SK-N-MC (cell line): ENCODE results near the gene RPUSD4.
"Not testable (repeated sequence)": the region's sequence is repeated elsewhere in the genome, so short reads cannot be mapped to it uniquely, and the experiment has no call there.

Experiments used
- DNase-seq: peaks from one replicate; pipeline ENCODE4 v3.0.0-alpha.2; 2011; ENCODE audit warnings: low read depth, low spot score
- H3K27ac ChIP-seq: fragments of 200-600 bp; sonication (generic); 2 replicates; pipeline ENCODE4 v1.5.1; 2016; ENCODE audit warnings: mixed run types
- H3K36me3 ChIP-seq: fragments of 200-600 bp; sonication (generic); 2 replicates; pipeline ENCODE4 v1.6.1; 2017; ENCODE audit warnings: antibody characterized with exemption, low read length, mixed read lengths; ENCODE audit not compliant: insufficient read depth
- H3K4me3 ChIP-seq: fragments of 200-600 bp; sonication (generic); 2 replicates; pipeline ENCODE4 v1.5.1; 2016
- H3K9ac ChIP-seq: fragments of 200-600 bp; sonication (generic); 2 replicates; pipeline ENCODE4 v1.8.0; 2017; ENCODE audit warnings: mixed run types, mixed read lengths; ENCODE audit not compliant: insufficient read length
- H3K9me3 ChIP-seq: fragments of 200-600 bp; sonication (generic); 2 replicates; pipeline ENCODE4 v1.6.1; 2017; ENCODE audit warnings: low read depth, mild to moderate bottlenecking, antibody characterized with exemption, low read length, moderate library complexity, mixed read lengths
- EZH2 ChIP-seq: fragments of 200-600 bp; sonication (generic); IDR thresholded peaks from one replicate; pipeline ENCODE4 v1.6.1; 2017; ENCODE audit warnings: antibody characterized with exemption
- FOXP2 ChIP-seq: optimal IDR thresholded peaks from 2 replicates; pipeline ENCODE3; 2011; ENCODE audit warnings: mild to moderate bottlenecking, moderate library complexity; ENCODE audit not compliant: insufficient read depth; ENCODE audit errors: extremely low read length, control extremely low read depth
- POLR2AphosphoS5 ChIP-seq: IDR thresholded peaks from 2 replicates; pipeline ENCODE4 v1.6.1; 2012; ENCODE audit warnings: mild to moderate bottlenecking, low read depth, low read length, borderline replicate concordance

Gene RPUSD4, protein sequence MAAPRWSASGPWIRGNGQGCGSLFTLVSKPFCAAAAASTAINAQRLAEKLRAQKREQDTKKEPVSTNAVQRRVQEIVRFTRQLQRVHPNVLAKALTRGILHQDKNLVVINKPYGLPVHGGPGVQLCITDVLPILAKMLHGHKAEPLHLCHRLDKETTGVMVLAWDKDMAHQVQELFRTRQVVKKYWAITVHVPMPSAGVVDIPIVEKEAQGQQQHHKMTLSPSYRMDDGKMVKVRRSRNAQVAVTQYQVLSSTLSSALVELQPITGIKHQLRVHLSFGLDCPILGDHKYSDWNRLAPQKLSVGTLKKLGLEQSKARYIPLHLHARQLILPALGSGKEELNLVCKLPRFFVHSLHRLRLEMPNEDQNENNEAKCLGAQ

DNA sequence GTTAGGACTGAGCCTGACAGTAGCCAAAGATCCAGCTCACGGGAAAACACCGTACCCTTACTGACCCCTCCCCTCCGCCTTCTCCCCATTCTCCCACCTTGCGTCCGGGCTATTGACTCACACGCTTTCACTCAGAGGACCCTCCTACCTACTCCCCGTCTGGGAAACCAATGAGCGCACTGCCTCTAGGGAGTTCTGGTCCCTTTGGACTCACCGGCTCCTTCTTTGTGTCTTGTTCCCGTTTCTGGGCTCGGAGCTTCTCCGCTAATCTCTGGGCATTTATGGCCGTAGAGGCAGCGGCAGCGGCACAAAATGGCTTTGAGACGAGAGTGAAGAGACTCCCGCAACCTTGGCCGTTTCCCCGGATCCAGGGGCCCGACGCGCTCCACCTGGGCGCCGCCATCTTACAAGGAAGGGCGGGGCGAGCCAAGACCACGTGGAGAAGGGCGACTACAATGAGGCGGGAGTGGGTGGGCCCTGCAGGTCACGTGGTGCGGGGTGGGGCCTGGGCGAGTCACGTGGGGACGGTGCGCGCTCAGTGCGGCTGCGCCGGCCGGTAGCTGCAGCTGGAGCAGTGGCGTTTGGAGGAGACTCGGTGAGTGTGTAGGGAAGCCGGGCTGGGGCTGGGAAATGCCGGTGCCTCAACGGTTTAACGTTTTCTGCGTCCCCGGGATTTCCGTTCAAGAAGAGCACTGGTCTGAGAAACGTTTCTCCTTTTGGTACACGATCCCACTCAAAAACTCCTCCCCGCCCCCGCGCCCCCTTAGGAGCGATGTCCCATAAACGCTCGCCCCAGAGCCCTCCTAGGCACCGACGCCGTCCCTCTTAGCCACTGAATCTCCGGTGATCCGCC, at the start of gene RPUSD4, which contains the start of gene FAM118B:
Gene RPUSD4, minus strand, starts transcription at position 415 of the 853 bp plus-strand sequence. Its CDS starts 12 bp downstream, at position 403.
Gene FAM118B, plus strand, starts transcription at position 547 of the 853 bp plus-strand sequence. CDS start 23,220 bp downstream, outside the sequence.
- H3K9ac ChIP-seq, result peak within 1 kb of the TSS; percentile 97
- peaks cover 31% of the 10 kb centered on the region for H3K36me3 ChIP-seq
- no peaks in the 10 kb centered on the region for H3K9me3 ChIP-seq
- TF ChIP-seq EZH2 (no peak), POLR2AphosphoS5 (peak; percentile 90), FOXP2 (no peak)
- peak within 1 kb of the TSS; percentile 100 for H3K4me3 ChIP-seq
- peak within 1 kb of the TSS; percentile 67; the same call in 1 of the 2 replicates for H3K27ac ChIP-seq
- peak; percentile 63 for DNase-seq

DNA sequence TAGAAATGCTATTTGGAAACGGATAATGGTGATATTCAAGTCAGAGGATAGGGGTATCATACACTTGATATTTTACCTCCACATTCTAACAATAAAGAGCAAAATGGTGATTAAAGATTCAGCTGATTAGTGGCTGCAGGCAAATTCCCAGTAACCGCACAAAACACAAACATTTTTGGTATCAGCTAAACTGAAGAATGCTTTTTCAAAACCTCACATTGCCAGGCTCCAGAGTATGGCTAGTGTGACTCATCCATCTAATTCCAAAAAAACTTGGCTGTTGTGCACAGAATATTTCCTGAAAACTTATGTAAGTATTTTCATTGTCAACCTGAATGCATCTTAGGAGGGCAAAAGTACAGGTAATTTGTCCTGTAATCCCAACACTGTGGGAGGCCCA, 46.3 kb upstream of the RPUSD4 start:
- DNase-seq, result no peak
- no peak overlapping the region for H3K9ac ChIP-seq
- TF ChIP-seq POLR2AphosphoS5 (no peak), EZH2 (no peak), FOXP2 (no peak)
- no peaks in the 10 kb centered on the region for H3K9me3 ChIP-seq
- H3K36me3 ChIP-seq, result peaks cover 47% of the 10 kb centered on the region
- no peak overlapping the region for H3K4me3 ChIP-seq
- no peak overlapping the region for H3K27ac ChIP-seq

DNA sequence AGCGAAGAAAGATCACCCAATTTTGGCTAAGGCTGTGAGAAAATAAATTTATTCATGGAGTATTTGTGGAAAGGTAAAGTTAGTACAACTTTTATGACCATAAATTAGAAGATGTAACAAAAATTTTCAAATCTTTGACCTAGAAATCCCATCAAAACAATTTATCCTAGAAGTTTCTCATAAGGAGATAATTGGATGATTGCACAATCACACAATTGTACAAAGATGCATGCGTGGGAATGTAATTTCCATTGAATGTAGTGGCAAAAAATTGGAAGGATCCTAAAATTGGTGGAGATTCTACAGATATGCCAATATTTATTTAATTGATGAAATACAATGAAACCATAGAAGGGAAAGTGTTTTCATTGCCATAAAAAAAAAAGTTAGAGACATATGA, 45.7 kb upstream of the RPUSD4 start:
- H3K9ac ChIP-seq, result no peak overlapping the region
- no peak for DNase-seq
- no peak overlapping the region for H3K27ac ChIP-seq
- no peak overlapping the region for H3K4me3 ChIP-seq
- no peaks in the 10 kb centered on the region for H3K9me3 ChIP-seq
- H3K36me3 ChIP-seq, result peaks cover 42% of the 10 kb centered on the region
- TF ChIP-seq POLR2AphosphoS5 (no peak), EZH2 (no peak), FOXP2 (no peak)

GRCh38 chr11:126256216-126256615, 44.8 kb upstream of the RPUSD4 start:
- Histone ChIP-seq H3K4me3 (no peak overlapping the region), H3K9ac (no peak overlapping the region), H3K9me3 (no peaks in the 10 kb centered on the region), H3K36me3 (peaks cover 34% of the 10 kb centered on the region), H3K27ac (no peak overlapping the region)
- no peak for DNase-seq
- TF ChIP-seq EZH2 (no peak), POLR2AphosphoS5 (no peak), FOXP2 (no peak)

DNA sequence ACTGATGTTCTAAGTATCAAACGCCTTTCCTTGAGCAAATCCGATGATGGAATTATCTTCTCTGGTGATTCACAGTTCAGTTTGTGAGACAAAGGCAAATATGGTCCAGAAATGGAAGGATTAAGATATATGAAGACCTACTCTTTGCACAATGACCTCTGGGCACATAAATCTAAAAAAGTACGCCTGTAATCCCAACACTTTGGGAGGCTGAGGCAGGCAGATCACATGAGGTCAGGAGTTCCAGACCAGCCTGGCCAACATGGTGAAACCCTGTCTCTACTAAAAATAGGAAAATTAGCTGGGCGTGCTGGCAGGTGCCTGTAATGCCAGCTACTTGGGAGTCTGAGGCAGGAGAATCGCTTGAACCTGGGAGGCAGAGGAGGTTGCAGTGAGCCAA, 44.1 kb upstream of the RPUSD4 start:
- not testable (repeated sequence) for H3K9me3 ChIP-seq, DNase-seq, H3K4me3 ChIP-seq, H3K27ac ChIP-seq, H3K9ac ChIP-seq
- peaks cover 33% of the 10 kb centered on the region for H3K36me3 ChIP-seq

GRCh38 chr11:126254819-126255218, 43.4 kb upstream of the RPUSD4 start:
- Histone ChIP-seq H3K9me3 (no peaks in the 10 kb centered on the region), H3K9ac (no peak overlapping the region), H3K4me3 (no peak overlapping the region), H3K36me3 (peaks cover 33% of the 10 kb centered on the region), H3K27ac (no peak overlapping the region)
- TF ChIP-seq FOXP2 (no peak), EZH2 (no peak), POLR2AphosphoS5 (no peak)
- DNase-seq, result no peak

- no peak overlapping the region for H3K4me3 ChIP-seq
- no peak overlapping the region for H3K9ac ChIP-seq
- peaks cover 33% of the 10 kb centered on the region for H3K36me3 ChIP-seq
- DNase-seq, result no peak
- H3K9me3 ChIP-seq, result no peaks in the 10 kb centered on the region
- H3K27ac ChIP-seq, result no peak overlapping the region
- TF ChIP-seq FOXP2, result no peak
- no peak for TF ChIP-seq POLR2AphosphoS5
- no peak for TF ChIP-seq EZH2
Measured at GRCh38 chr11:126253265-126253664, 41.8 kb upstream of the RPUSD4 start.

- no peak overlapping the region for H3K27ac ChIP-seq
- H3K36me3 ChIP-seq, result peaks cover 21% of the 10 kb centered on the region
- no peak for DNase-seq
- H3K9ac ChIP-seq, result no peak overlapping the region
- H3K9me3 ChIP-seq, result no peaks in the 10 kb centered on the region
- H3K4me3 ChIP-seq, result no peak overlapping the region
- no peak for TF ChIP-seq EZH2
- TF ChIP-seq FOXP2, result no peak
- TF ChIP-seq POLR2AphosphoS5, result no peak
Measured at GRCh38 chr11:126246636-126247035, 35.2 kb upstream of the RPUSD4 start.
